Activated CD4-positive, alpha-beta T cell treated with anti-CD3 and anti-CD28 coated beads, Interleukin-2, Interleukin-6, amounts not matched to agents 100 ng/mL and 50 ng/mL, durations not matched to agents 16 hours and 8 hours (primary cell): ENCODE results near the gene MTMR3.

ENCODE experiments used
- DNase-seq: peaks from one replicate; pipeline ENCODE4 v3.0.0-alpha.2; 2020

Gene MTMR3

DNA sequence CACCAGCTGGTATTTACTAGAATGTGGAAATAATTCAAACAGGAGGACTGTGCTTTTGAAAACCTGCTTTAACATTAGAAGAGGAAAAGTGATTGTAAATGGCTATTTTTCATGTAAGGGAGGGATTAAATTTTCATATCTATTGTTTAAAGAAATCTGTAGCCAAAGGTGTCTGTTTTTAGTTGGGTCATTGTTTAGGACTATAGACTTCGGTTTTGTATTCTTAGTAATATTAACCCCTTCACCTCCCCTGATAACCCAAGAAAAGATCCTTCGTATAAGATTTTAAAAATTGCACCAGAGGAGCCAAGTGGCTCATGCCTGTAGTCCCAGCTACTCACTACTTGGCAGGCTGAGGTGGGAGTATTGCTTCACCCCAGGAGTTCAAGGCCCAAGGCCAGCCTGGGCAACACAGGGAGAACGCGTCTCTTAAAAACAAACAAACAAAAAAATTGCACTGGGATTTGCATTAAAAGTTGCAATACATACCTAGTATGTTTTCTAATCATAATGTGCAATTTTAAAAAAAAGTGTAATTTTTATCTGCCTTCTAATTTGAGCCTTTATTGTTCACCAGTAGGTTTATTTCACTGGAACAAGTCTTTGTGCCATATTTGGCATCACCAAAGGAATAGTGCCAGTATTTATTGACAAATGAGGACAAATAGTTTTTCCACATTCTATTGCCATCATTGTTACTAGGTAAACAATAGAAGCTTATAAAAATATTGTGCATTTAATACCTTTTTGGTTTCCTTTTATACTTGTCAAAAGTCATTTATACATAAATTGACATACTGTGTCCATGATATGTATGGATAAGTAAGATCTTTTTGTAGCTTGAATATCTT lies 34.3 kb downstream of the MTMR3 start:
- no peak for DNase-seq

GRCh38 chr22:29925402-29925801 lies 42.4 kb downstream of the MTMR3 start:
- DNase-seq, result no peak

GRCh38 chr22:29926057-29926456 lies 43.1 kb downstream of the MTMR3 start:
- no peak for DNase-seq

- DNase-seq, result no peak
These were observed 49.2 kb downstream of the MTMR3 start for GRCh38 chr22:29932136-29932535.

GRCh38 chr22:29933619-29934018 lies 50.6 kb downstream of the MTMR3 start:
- DNase-seq, result no peak

DNA sequence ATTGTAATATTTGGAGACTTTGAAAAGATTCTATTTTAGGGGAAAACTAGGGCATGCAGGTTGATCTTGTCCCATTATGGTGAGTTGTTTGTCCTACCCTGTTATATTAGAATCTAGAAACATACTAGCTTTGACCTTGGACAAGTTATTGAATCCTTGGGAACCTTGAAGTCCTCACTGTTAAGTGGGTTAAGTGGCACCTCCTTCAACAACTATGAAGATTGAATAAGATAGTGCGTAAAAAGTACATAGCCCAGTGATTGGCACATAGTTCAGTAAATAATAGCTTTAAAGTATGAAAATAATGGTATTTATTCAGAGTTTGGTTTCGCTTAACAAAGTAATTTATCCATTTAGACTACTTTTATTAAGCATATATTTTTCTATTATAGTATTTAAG lies 51.6 kb downstream of the MTMR3 start:
- no peak for DNase-seq

DNA sequence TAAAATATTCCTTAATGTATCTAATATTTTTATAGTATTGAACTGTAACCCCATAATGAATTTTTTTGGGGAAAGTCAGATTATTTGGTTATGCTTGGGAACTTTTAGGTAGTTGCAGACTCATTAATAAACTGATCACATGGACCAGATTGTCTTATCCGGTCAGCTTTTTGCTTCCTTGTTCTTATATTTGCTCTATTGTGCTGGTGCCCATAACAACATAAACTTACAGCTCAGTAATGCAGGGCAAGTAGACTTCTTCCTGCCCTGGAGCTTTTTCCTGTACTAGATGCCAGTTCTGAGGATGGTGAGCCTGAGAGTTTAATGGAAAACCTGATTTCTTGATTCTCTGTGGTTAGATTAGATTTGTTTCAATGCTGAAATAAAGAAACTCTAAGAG lies 53.2 kb downstream of the MTMR3 start:
- no peak for DNase-seq

DNA sequence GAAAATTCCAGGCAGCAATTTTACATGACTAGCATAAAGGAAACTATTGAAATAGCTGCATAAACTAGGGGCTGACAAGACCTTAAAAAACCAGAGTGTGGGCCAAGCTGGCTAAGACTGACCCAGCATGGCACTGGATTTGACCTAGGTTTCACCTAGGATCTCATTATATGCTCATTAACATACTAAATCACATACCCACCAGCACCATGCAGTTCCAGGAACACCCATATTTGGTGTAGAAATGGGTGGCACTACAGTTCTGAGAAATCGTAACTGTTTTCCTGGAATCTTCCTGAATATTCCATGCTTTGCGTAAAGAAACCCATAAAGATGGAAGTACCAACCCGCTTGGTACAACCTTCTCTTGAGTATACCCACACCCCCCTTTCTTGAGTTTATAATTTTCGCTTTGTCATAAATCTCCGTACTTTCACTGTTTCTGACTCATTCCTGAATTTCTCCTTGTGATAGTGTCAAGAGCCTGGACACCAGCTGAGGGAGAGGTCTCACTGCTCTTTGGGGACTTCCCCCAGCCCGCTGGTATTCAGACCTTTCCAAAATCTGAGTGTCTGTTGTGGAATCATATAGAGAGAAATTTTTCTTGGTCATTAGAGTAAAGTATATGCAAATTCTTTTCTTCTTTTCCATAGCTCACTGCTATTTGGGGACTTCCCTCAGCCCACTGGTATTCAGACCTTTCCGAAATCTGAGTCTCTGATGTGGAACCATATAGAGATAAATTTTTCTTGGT lies 55.1 kb downstream of the MTMR3 start:
- peak; percentile 50 for DNase-seq

- DNase-seq, result no peak
These were observed 57.6 kb downstream of the MTMR3 start for GRCh38 chr22:29940526-29940925.

DNA sequence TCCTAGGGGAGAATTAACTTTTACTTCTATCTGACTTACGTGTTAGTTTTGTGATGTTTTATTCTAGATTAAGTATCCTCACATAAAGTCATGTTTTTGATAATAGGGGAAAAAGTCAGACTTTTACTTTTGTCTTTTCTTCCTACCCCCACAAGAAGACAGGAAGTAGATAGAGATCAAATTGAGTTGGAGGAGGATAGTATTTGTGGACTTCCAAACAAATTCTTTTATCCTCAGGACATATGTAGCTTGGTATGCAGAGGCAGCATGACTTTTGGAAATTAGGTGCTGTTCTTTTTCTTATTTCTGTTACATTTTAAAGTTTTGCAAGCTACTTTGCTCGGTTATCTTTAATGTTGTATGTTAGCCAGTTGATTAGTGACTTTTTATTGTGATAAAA lies 61.4 kb downstream of the MTMR3 start:
- no peak for DNase-seq

DNA sequence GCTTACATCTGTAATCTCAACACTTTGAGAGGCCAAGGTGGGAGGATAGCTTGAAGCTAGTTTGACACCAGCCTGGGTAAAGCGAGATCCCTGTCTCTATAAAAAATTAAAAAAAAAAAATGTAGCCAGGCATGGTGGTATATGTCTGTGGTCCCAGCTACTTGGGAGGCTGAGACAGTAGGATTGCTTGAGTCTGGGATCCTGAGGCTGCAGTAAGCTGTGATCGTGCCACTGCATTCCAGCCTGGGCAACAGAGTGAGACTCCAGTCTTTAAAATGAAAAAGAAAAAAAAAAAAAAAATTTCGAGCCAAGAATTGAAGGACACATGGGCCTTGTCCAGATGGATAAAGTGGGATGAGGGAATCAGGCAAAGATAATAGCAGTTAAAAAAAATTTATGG lies 62.5 kb downstream of the MTMR3 start:
- no peak for DNase-seq

- no peak for DNase-seq
These were observed 63.2 kb downstream of the MTMR3 start for GRCh38 chr22:29946220-29946619.

DNA sequence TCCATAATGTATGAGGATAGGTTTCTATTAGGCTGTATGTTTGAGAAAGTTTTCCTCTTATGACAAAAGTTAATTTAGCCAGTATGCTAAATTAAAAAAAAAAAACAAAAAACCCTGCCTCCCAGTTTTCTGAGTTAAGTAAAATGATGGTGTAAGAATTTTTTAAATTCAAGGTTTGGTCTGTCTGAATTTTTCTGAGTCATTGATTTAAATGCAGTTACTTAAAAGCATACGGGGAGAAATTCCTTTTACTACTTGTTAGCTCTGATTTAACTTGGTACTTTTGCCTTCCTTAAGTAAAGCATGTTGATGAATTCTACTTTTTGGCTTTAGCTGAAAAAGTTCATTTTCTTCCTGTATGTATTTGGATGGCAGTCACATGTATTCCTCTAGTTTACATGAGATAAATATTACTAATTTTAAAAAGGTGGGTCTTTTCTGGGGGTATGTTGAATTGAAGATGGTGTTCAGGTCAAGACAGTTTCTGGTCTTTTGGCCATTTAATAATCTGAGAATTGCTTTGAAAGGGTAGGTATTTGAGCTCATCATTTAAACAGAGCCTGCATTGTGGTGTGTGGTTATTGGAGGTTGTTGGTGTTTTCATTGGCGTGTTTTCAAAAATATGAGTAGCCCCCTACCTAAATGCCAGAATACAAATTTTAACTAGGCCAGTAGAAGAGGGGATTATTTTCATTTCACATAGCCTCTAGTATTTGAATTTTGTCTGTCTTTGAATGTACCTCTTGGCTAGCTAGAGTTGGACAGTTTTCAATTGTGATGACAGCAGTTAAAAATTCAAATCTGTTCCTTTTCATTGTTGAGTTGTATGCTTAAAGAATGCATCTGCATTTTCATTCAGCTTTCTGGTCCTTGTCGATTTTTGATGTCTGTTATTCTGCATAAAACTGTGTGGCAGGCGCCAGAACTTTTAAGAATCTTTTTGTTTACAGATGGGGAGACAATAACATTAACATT lies 64.7 kb downstream of the MTMR3 start:
- DNase-seq, result no peak

GRCh38 chr22:29948385-29948769 lies 65.4 kb downstream of the MTMR3 start:
- no peak for DNase-seq

- DNase-seq, result no peak
These were observed 66.9 kb downstream of the MTMR3 start for GRCh38 chr22:29949872-29950271.

- no peak for DNase-seq
These were observed 68.9 kb downstream of the MTMR3 start for GRCh38 chr22:29951791-29952413.

- DNase-seq, result no peak
These were observed 71.4 kb downstream of the MTMR3 start for GRCh38 chr22:29954203-29954855.

DNA sequence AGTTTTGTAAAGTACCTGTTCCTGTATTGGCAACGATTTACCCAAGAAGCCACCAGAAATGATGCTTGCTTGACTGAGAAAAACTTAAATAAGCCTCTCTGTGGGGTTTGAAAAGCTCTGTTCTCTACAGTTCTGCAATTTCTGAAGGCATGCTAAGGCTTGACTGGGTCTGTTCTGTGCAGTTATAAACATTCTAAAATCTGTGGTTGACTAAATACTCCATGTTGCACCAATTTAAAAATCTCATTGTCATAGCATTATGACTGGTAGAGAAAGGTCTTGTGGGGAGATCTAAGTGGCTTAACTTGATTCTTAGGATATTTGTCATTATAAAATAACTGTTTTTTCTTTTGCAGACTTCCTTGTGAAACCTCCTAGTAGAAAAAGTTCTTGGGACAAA lies 73.7 kb downstream of the MTMR3 start:
- no peak for DNase-seq

GRCh38 chr22:29958170-29958569 lies 75.2 kb downstream of the MTMR3 start:
- DNase-seq, result no peak

- DNase-seq, result no peak
These were observed 81.8 kb downstream of the MTMR3 start for GRCh38 chr22:29964776-29965175.

DNA sequence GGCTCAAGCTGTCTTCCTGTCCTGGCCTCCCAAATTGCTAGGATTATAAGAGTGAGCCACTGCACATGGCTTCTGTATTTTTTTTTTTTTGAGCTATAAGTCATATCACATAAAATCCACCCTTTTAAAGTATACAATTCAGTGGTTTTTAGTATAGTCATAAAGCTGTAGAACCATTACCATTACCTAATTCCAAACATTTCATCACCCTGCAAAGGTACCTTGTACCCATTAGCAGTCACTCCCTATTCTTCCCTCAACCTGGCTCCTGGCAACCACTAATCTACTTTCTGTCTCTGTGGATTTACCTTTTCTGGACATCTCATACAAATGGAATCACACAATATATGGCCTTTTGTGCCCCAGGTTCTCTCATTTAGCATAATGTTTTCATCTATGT lies 84.5 kb downstream of the MTMR3 start:
- DNase-seq, result no peak

DNA sequence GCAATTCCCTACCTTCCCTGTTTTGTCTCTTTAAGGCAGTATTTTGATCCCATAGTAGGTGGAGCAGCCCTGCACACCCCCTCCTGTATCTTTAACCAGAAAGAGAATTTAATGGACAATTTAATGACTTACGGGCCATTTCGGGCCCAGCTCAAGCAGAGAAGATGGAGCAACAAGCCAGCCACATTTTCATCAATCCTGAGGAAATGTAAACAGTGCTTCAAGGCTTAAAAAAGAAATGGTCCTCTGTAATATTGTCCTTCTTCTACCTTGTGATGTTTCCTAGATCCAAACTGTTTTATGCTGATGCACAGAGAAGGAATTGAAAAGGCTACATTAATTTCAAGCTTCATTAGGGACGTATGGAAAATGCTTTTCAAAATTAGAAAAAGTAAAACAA lies 88.6 kb downstream of the MTMR3 start:
- no peak for DNase-seq
